GM12878 (cell line): ENCODE results near the gene KRAS. TPM values are rescaled to one million over a fixed set of nuclear protein-coding genes. Genes with fewer than 3 reads are reported as not detected.
A peak's percentile ranks its signal among the peaks of the same experiment; 100 is the strongest.

Source experiments
- ATAC-seq: fragments of 200-7000 bp; cut with Tn5 transposase; 3 replicates; pipeline ENCODE4 v1.9.1; 2020; ENCODE audit warnings: mild to moderate bottlenecking, moderate library complexity
- BruUV-seq: library from RNA; stranded (reverse); fragments of 400-500 nt; replicated peaks from 2 replicates; lab custom pipeline; 2021; lab: Mats Ljungman, UMichigan
- CTCF ChIA-PET: fragments of 300-600 bp; sonication (Branson Sonifier 250); formaldehyde crosslinking; extraction: SDS; loops from one replicate; lab custom pipeline; 2021; ENCODE audit warnings: inconsistent platforms; lab: Yijun Ruan, JAX
- POLR2A ChIA-PET: fragments of 350-600 bp; formaldehyde crosslinking; extraction: SDS; loops from one replicate; lab custom pipeline; 2021; ENCODE audit warnings: inconsistent platforms; lab: Charles Lee
- RAD21 ChIA-PET: fragments of 300-600 bp; sonication (Branson Sonifier 250); formaldehyde crosslinking; loops from one replicate; lab custom pipeline; 2023; ENCODE audit warnings: antibody characterized with exemption; ENCODE audit not compliant: unreplicated experiment; lab: Charles Lee
- SMC1A ChIA-PET: fragments of 300-600 bp; sonication (Branson Sonifier 250); formaldehyde crosslinking; loops from one replicate; lab custom pipeline; 2023; ENCODE audit not compliant: unreplicated experiment, uncharacterized antibody; lab: Charles Lee
- DNase-seq: peaks from one replicate; pipeline ENCODE4 v3.0.0-alpha.2; 2011; ENCODE audit warnings: low read depth, low spot score
- FAIRE-seq: peaks from 3 replicates; lab custom pipeline; 2011; peaks lifted over from hg19 to GRCh38; lab: Jason Lieb, UNC
- H2AFZ ChIP-seq: 2 replicates; pipeline ENCODE4 v1.6.0; 2011; ENCODE audit warnings: low read depth, low read length, control low read depth; ENCODE audit not compliant: control insufficient read depth
- H3K27ac ChIP-seq: 2 replicates; pipeline ENCODE4 v1.5.1; 2011; ENCODE audit warnings: control low read depth; ENCODE audit not compliant: control insufficient read depth, insufficient read depth
- H3K27me3 ChIP-seq, 2 experiments: replicated peaks in 1 of 2; 2 replicates each; pipeline versions ENCODE4 v1.6.0 to v1.6.1; 2011; ENCODE audit warnings: low read length in 1 of 2; ENCODE audit not compliant: control insufficient read depth in 2 of 2, insufficient read depth in 2 of 2
- H3K36me3 ChIP-seq, 2 experiments: 2 replicates each; pipeline ENCODE4 v1.5.1; 2011; ENCODE audit warnings: low read length in 1 of 2; ENCODE audit not compliant: control insufficient read depth in 2 of 2, insufficient read depth in 2 of 2
- H3K4me1 ChIP-seq: 2 replicates; pipeline ENCODE4 v1.6.1; 2011; ENCODE audit warnings: mild to moderate bottlenecking, low read length, moderate library complexity, mixed read lengths; ENCODE audit not compliant: control insufficient read depth, insufficient read depth
- H3K4me2 ChIP-seq: 2 replicates; pipeline ENCODE4 v1.6.0; 2011; ENCODE audit warnings: control low read depth; ENCODE audit not compliant: control insufficient read depth, insufficient read depth
- H3K4me3 ChIP-seq: fragments of 200-600 bp; sonication (generic); 2 replicates; pipeline ENCODE4 v1.5.1; 2016
- H3K79me2 ChIP-seq: 2 replicates; pipeline ENCODE4 v1.6.0; 2011; ENCODE audit warnings: low read length; ENCODE audit not compliant: control insufficient read depth, insufficient read depth
- H3K9ac ChIP-seq: 2 replicates; pipeline ENCODE4 v1.8.0; 2011; ENCODE audit warnings: low read length, control low read depth, mixed read lengths; ENCODE audit not compliant: control insufficient read depth, insufficient read depth
- H3K9me3 ChIP-seq: replicated peaks from 3 replicates; pipeline ENCODE4 v1.5.1; 2011; ENCODE audit warnings: mild to moderate bottlenecking, low read length; ENCODE audit not compliant: control insufficient read depth, insufficient read depth
- H4K20me1 ChIP-seq: 2 replicates; pipeline ENCODE4 v1.6.0; 2011; ENCODE audit not compliant: control insufficient read depth, insufficient read depth
- ATF7 ChIP-seq: fragments of 450-650 bp; IDR thresholded peaks from 2 replicates; pipeline ENCODE4 v1.6.1; 2016; ENCODE audit warnings: low read depth, mild to moderate bottlenecking
- BCLAF1 ChIP-seq: fragments of 450-650 bp; IDR thresholded peaks from 2 replicates; pipeline ENCODE4 v1.6.1; 2017; ENCODE audit warnings: antibody characterized with exemption, mild to moderate bottlenecking, moderate library complexity
- NFIC ChIP-seq: IDR thresholded peaks from 2 replicates; pipeline ENCODE4 v1.6.1; 2012; ENCODE audit warnings: low read depth, mild to moderate bottlenecking, inconsistent platforms, low read length, moderate library complexity
- WGBS: methylation state at CpG from one replicate; pipeline ENCODE4 v1.1.6; 2016; ENCODE audit warnings: low lambda C conversion rate; ENCODE audit not compliant: insufficient replicate concordance, insufficient coverage; ENCODE audit errors: missing lambda C conversion rate; 5-methylcytosine and 5-hydroxymethylcytosine counted together
- in situ Hi-C: fragments of 300-500 bp; cut with MboI; formaldehyde crosslinking; loops from 9 replicates; pipeline ENCODE4 v1.14.3; 2018; ENCODE audit warnings: mixed read lengths
- intact Hi-C: fragments of 100-400 bp; cut with micrococcal nuclease; formaldehyde crosslinking; loops from one replicate; pipeline ENCODE4 v1.14.2; 2022; ENCODE audit not compliant: unreplicated experiment
- polyA plus RNA-seq, 11 experiments: library from polyadenylated mRNA; depleted of rRNA in 4 of 11; unstranded in 6 of 11; stranded (reverse) in 5 of 11; fragments of >200 nt; fragmentation: Nextera tagmentation in 4 of 11; fragmentation: Illumina TruSeq in 1 of 11; extraction: Ambion mirVana in 4 of 11; extraction: Trizol in 1 of 11; gene quantifications; 1 replicate in 1 of 11; 2 replicates in 10 of 11; pipeline versions ENCODE4 v1.2.1 to v1.2.3, GENCODE V29; 2011 to 2016; ENCODE audit warnings: inconsistent platforms in 2 of 11, missing spikeins in 2 of 11, low read depth in 1 of 11
- total RNA-seq, 4 experiments: library from RNA; depleted of rRNA in 3 of 4; stranded (reverse); fragments of >200 nt in 3 of 4; fragmentation: Illumina TruSeq in 1 of 4; extraction: Trizol in 1 of 4; gene quantifications; 2 replicates each; pipeline versions ENCODE4 v1.2.1 to v1.2.3, GENCODE V29; 2013 to 2021

The KRAS gene
- total and polyA plus RNA-seq, 10 of the 15 experiments (the other 5 are each of a cell fraction or from before 2014, with no cell fraction given), result 3.1 to 23.8 (median 8.0) TPM

- DNase-seq, result no peak
- TF ChIP-seq BCLAF1, result no peak
- TF ChIP-seq NFIC, result no peak
- peak; percentile 89 for TF ChIP-seq ATF7
- in situ Hi-C loops, result no loop called here
- Histone ChIP-seq H3K4me1 (no peaks in the 10 kb centered on the region), H4K20me1 (no peaks in the 10 kb centered on the region), H3K4me2 (no peak overlapping the region), H3K4me3 (no peak overlapping the region), H3K9ac (no peak overlapping the region), H3K79me2 (peaks cover 14% of the 10 kb centered on the region), H3K36me3 (no peaks in the 10 kb centered on the region; a peak in 2 of 4 replicates), H2AFZ (no peak overlapping the region), H3K27me3 (no peaks in the 10 kb centered on the region), H3K27ac (no peak overlapping the region), H3K9me3 (no peaks in the 10 kb centered on the region; the same call in 1 of the 3 replicates)
- no TSS peak for BruUV-seq
- CTCF ChIA-PET, result interaction anchor here (1.2 to 2.7 kb wide), 2 partner anchors 86 to 133 kb away, joined by 3 to 16 read pairs; no protein-coding TSS in a partner anchor
- SMC1A ChIA-PET, result interaction anchor here (0.6 to 3.4 kb wide), 6 partner anchors 45 to 122 kb away, joined by 3 to 16 read pairs (median 5); no protein-coding TSS in a partner anchor
- FAIRE-seq, result no peak
- RAD21 ChIA-PET, result interaction anchor here (0.7 kb wide), 1 partner anchor 122 kb away, joined by 5 read pairs; no protein-coding TSS in a partner anchor
- WGBS, result 77% methylated on average over 5 of the region's 5 CpGs
- intact Hi-C loops, result no loop called here
- no peak for ATAC-seq
- POLR2A ChIA-PET, result interaction anchor here (1.1 kb wide), 1 partner anchor 8 kb away, joined by 4 read pairs; the partner anchor contains the start of gene KRAS
These were observed 7.6 kb downstream of the KRAS start for GRCh38 chr12:25242981-25243679.
